GM19025 (cell line): Measurements from ENCODE around the gene SWI5.
A peak's percentile ranks its signal among the peaks of the same experiment; 100 is the strongest.
"Not testable (repeated sequence)": the region's sequence is repeated elsewhere in the genome, so short reads cannot be mapped to it uniquely, and the experiment has no call there.

Experiments used
- ATAC-seq: cut with Tn5 transposase; IDR thresholded peaks from one replicate; pipeline ENCODE4 v1.9.1; 2021; ENCODE audit warnings: mild to moderate bottlenecking, low read depth, moderate library complexity; ENCODE audit not compliant: unreplicated experiment

The SWI5 gene

GRCh38 chr9:128276008-128276573, at the start of gene SWI5:
Gene SWI5, plus strand, starts transcription at chr9:128276276.
- peak; percentile 96 for ATAC-seq

DNA sequence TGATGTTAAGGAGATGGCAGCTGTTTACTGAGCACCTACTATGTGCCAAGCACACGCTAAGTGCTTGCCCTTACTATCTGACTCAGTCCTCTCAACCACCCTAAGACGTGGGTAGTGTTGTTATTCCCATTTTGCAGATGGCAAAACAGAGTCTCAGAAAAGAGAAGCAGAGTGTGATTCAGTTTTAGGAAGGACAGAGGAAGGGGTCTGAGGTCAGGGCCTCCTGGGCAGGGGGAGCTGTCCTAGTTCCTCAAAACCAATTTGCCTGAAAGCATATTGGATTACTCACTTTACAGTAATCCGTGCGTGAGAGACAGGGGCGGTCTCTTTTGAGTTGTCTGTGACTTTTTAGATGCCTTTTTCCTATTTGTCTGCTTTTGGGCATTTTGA, 49.7 kb upstream of the SWI5 start:
- no peak for ATAC-seq

DNA sequence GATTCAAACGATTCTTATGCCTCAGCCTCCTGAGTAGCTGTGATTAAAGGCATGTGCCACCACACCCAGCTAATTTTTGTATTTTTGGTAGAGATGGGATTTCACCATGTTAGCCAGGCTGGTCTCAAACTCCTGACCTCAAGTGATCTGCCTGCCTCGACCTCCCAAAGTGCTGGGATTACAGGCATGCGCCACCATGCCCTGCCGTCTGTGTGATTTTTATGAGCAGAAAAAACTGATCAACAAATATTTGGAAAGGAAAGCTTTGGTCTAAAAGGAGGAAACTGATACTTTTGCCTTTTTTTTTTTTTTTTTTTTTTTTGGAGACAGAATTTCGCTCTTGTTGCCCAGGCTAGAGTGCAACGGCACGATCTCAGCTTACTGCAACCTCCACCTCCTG, 45.2 kb upstream of the SWI5 start:
- not testable (repeated sequence) for ATAC-seq

DNA sequence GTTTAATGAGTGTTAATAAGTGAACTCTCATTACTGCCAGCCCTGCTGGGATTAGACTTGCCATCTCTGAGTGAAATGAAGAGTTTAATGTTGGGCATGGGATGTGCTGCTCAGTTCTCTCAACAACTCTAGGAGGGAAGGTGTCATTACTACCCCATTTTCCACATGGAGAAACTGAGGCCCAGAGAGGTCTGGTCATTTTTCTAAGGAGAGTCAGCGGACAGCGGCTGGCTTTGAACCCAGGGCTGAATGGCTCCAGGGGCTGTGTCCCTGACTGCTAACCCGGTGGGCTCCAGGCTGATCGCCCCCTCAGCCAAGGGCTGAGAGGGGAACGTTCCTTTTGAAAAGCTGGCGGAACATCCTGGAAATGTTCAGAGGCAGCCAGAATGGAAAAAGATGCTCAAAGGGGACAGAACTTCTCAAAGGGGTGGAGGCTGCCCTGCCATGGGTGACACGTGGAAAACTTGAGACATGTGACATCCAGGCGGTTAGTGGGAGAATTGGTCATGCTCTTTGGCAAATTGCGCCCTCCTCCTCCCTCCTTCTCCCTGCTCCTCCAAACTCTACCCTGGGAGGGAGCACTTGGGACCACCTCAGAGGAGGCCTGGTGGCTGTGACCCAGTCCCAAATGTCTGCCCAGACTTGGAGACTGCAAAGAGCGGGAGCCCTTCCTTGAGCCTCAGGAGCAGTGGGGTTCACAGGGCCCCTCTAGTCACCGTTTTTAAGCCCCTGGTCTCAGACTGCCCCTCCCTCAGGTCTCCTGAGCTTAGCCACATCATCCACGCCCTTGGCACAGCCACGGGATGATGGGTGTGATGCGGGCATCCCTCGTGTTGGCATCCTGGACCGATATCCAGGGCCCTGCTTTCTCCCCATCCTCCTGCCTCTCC, 44.2 kb upstream of the SWI5 start:
- ATAC-seq: no peak

GRCh38 chr9:128232528-128233428, 43.3 kb upstream of the SWI5 start:
- ATAC-seq: no peak

- ATAC-seq: no peak
Observed at GRCh38 chr9:128233817-128234406, 42.2 kb upstream of the SWI5 start.

GRCh38 chr9:128242124-128242523, 34.0 kb upstream of the SWI5 start:
- no peak for ATAC-seq

GRCh38 chr9:128242828-128243214, 33.3 kb upstream of the SWI5 start:
- ATAC-seq: no peak

- ATAC-seq: no peak
Observed at GRCh38 chr9:128243215-128244018, 32.7 kb upstream of the SWI5 start.

DNA sequence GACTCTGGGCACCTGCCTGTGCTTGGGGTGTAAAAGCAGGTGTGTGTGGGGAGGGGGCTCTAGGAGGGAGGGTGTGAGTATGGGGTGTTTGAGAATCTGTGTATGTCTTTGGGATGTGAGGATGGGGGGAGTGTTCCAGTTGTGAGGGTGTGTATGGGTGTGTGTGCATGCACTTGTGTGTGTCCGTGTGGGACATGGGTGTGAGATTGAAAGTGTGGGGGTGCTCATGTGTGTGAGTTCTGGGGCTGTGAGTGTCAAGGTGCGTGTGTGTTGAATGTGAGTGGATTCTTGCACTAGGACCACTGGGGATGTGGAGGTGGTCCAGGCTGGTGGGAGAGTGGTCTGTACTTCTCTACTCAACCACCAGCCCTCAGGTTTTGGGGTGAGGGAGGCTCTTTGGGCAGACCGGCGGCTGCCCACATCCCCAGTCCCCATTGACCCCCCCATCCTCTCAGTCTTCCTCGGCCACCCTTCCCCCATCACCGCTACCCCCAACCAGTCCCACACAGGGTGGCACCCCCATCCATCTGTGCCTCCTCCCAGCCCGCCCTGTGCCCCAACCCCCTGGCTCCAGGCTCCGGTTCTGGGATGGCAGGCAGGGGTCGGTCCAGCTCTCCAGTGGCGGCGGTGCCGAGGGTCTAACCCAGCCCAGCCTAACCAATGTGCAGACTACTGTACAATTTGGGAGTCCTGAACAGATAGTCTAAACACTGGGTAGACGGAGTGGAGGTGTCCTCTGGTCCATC, 31.8 kb upstream of the SWI5 start:
- ATAC-seq: no peak

GRCh38 chr9:128244837-128245231, 31.2 kb upstream of the SWI5 start:
- ATAC-seq: no peak

GRCh38 chr9:128245421-128246151, 30.5 kb upstream of the SWI5 start:
- no peak for ATAC-seq

DNA sequence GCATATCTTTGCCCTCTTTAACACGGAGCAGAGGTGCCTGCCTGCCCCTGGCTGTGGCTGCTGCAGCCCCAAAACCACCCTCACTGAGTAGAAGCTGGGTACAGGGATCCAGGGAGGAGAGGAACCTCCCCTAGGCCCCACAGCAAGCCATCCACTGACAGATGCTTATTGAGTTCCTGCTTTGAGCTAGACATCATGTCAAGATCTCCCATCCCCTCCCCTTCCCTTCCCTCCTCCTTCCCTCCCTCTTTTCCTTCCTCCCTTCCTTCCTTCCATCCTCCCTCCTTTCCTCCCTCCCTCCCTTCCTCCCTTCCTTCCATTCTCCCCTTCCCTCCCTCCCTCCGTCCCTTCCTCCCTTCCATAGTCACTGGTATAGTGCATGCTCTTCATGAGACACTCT, 29.6 kb upstream of the SWI5 start:
- no peak for ATAC-seq

DNA sequence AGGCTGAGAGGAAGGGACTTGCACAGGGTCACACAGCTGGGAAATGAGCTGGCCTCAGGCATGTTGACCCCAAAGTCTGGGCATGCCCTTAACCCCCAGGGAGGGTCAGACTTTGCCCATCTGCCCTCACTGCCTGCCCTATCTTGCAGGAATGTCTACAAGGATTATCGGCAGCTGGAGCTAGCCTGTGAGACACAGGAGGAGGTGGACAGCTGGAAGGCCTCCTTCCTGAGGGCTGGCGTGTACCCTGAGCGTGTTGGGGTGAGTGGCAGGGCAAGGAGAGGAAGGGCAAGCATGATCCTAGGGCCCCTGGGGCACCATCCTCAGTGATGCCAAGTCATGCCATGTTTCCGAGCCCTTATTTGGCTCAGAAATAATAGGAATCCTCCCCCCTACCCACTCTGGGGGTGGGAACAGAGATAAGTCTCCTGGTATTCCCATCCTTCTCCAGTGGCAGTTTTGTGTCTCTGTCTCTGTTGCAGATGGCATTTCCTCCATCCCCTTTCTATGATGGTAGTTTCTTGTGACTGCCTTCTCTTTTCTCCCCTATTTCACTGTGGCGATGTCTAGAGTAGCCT, 28.8 kb upstream of the SWI5 start:
- ATAC-seq: no peak

DNA sequence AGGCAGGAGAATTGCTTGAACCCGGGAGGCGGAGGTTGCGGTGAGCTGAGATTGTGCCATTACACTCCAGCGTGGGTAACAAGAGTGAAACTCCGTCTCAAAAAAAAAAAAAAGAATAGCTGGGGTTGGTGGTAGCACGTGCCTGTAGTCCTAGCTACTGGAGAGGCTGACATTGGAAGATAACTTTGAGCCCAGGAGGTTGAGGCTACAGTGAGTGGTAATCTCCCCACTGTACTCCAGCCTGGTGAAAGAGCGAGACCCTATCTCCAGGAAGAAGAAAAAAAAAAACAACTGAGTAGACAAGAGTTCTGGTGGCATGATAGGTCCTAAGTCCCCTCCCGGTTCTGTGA, 26.5 kb upstream of the SWI5 start:
- ATAC-seq: no peak

- ATAC-seq: peak; percentile 83
Observed at GRCh38 chr9:128249908-128250838, 25.9 kb upstream of the SWI5 start.
